HepG2 (cell line): ENCODE data around the gene CYSRT1. TPM values are rescaled to one million over a fixed set of nuclear protein-coding genes. Genes with fewer than 3 reads are reported as not detected.

Experiments
- ATAC-seq: fragments of 200-7000 bp; cut with Tn5 transposase; 3 replicates; pipeline ENCODE4 v1.9.1; 2020; ENCODE audit warnings: mild to moderate bottlenecking, moderate library complexity
- BruUV-seq: library from RNA; stranded (reverse); fragments of 400-500 nt; replicated peaks from 2 replicates; lab custom pipeline; 2021; lab: Mats Ljungman, UMichigan
- CTCF ChIA-PET: fragments of 300-600 bp; formaldehyde crosslinking; extraction: SDS; loops from one replicate; lab custom pipeline; 2021; ENCODE audit warnings: low total read pairs, inconsistent platforms, low intra/inter-chr PET ratio; lab: Yijun Ruan, JAX
- POLR2A ChIA-PET: fragments of 350-600 bp; sonication (Branson Sonifier 250); formaldehyde crosslinking; loops from one replicate; lab custom pipeline; 2020; ENCODE audit warnings: antibody characterized with exemption, inconsistent platforms; lab: Yijun Ruan, JAX
- DNase-seq: peaks from one replicate; pipeline ENCODE4 v3.0.0-alpha.2; 2015; ENCODE audit warnings: low spot score
- FAIRE-seq: peaks from 3 replicates; lab custom pipeline; 2011; peaks lifted over from hg19 to GRCh38; lab: Jason Lieb, UNC
- H2AFZ ChIP-seq: one replicate; pipeline ENCODE4 v1.6.1; 2011; ENCODE audit warnings: low read length, inconsistent platforms
- H3K27ac ChIP-seq: fragments of 300-600 bp; 3 replicates; pipeline ENCODE4 v1.8.0; 2011; ENCODE audit warnings: mixed run types, mild to moderate bottlenecking, mixed read lengths, low read length, inconsistent platforms; ENCODE audit not compliant: insufficient read depth; ENCODE audit errors: extremely low read length
- H3K27me3 ChIP-seq, 2 experiments: fragments of 200-600 bp in 1 of 2; 2 replicates in 1 of 2; 3 replicates in 1 of 2; pipeline versions ENCODE4 v1.6.0 to v1.8.0; 2011; ENCODE audit warnings: low read length in 2 of 2, mild to moderate bottlenecking in 2 of 2, moderate library complexity in 2 of 2, inconsistent platforms in 1 of 2; ENCODE audit not compliant: insufficient read depth in 2 of 2, control insufficient read depth in 1 of 2
- H3K36me3 ChIP-seq, 2 experiments: fragments of 200-600 bp in 1 of 2; replicated peaks in 1 of 2; 2 replicates in 1 of 2; 3 replicates in 1 of 2; pipeline versions ENCODE4 v1.5.1 to v1.8.0; 2011; ENCODE audit warnings: low read length in 2 of 2, inconsistent platforms in 1 of 2; ENCODE audit not compliant: insufficient read depth in 2 of 2, control insufficient read depth in 1 of 2
- H3K4me1 ChIP-seq: 2 replicates; pipeline ENCODE4 v1.5.1; 2012; ENCODE audit warnings: low read length, inconsistent platforms; ENCODE audit not compliant: insufficient read depth
- H3K4me2 ChIP-seq: 2 replicates; pipeline ENCODE4 v1.6.0; 2011; ENCODE audit warnings: low read depth, low read length, inconsistent platforms
- H3K4me3 ChIP-seq, 3 experiments: fragments of 200-600 bp in 1 of 3; sonication (generic), shearing (Covaris generic) in 1 of 3; replicated peaks in 1 of 3; 2 replicates each; pipeline ENCODE4 v1.5.1; 2011 to 2016; ENCODE audit warnings: low read length in 3 of 3, inconsistent platforms in 2 of 3, low read depth in 2 of 3, mild to moderate bottlenecking in 2 of 3, control low read depth in 1 of 3, mixed read lengths in 1 of 3; ENCODE audit not compliant: insufficient read depth in 1 of 3
- H3K79me2 ChIP-seq: one replicate; pipeline ENCODE4 v1.6.1; 2011; ENCODE audit warnings: low read length, inconsistent platforms; ENCODE audit not compliant: insufficient read depth
- H3K9ac ChIP-seq: 2 replicates; pipeline ENCODE4 v1.6.0; 2011; ENCODE audit warnings: mild to moderate bottlenecking, low read depth, low read length, inconsistent platforms; ENCODE audit not compliant: insufficient read depth
- H3K9me3 ChIP-seq: 2 replicates; pipeline ENCODE4 v1.5.1; 2012; ENCODE audit warnings: mild to moderate bottlenecking, low read length
- H4K20me1 ChIP-seq: 2 replicates; pipeline ENCODE4 v1.6.0; 2011; ENCODE audit warnings: inconsistent platforms, mild to moderate bottlenecking, low read length, moderate library complexity; ENCODE audit not compliant: insufficient read depth
- ATF7-NPFF ChIP-seq: sonication (generic); formaldehyde crosslinking; IDR thresholded peaks from 2 replicates; pipeline ENCODE4 v1.8.1; 2023; ENCODE audit warnings: mild to moderate bottlenecking, low read depth, missing genetic modification reagents, moderate library complexity
- ESRRA ChIP-seq: sonication (generic); formaldehyde crosslinking; IDR thresholded peaks from 2 replicates; pipeline ENCODE4 v1.5.1; 2020; ENCODE audit warnings: mild to moderate bottlenecking, low read depth, missing genetic modification reagents
- KAT8 ChIP-seq: IDR thresholded peaks from 2 replicates; pipeline ENCODE4 v1.6.1; 2016; ENCODE audit warnings: missing genetic modification reagents, missing compliant biosample characterization
- KDM5A ChIP-seq: fragments of 200-600 bp; sonication (generic); IDR thresholded peaks from 2 replicates; pipeline ENCODE4 v1.7.0; 2018; ENCODE audit warnings: antibody characterized with exemption, mild to moderate bottlenecking, low read length, borderline replicate concordance
- NPAS2 ChIP-seq: sonication (generic); formaldehyde crosslinking; IDR thresholded peaks from 2 replicates; pipeline ENCODE4 v1.8.0; 2022; ENCODE audit warnings: mild to moderate bottlenecking, missing genetic modification reagents, borderline replicate concordance
- NR2F1 ChIP-seq, 2 experiments: fragments of 450-650 bp in 1 of 2; formaldehyde crosslinking in 1 of 2; IDR thresholded peaks; 2 replicates each; pipeline versions ENCODE4 v1.5.0 to v1.6.1; 2016 to 2020; ENCODE audit warnings: mild to moderate bottlenecking in 1 of 2, missing compliant biosample characterization in 1 of 2, missing genetic modification reagents in 1 of 2, moderate library complexity in 1 of 2
- PHF21A ChIP-seq: sonication (generic); formaldehyde crosslinking; IDR thresholded peaks from 2 replicates; pipeline ENCODE4 v1.5.0; 2020; ENCODE audit warnings: mild to moderate bottlenecking, missing genetic modification reagents
- RFXANK ChIP-seq: IDR thresholded peaks from 2 replicates; pipeline ENCODE4 v1.6.1; 2016
- SALL1 ChIP-seq: sonication (generic); formaldehyde crosslinking; IDR thresholded peaks from 2 replicates; pipeline ENCODE4 v1.8.0; 2022; ENCODE audit warnings: mild to moderate bottlenecking, missing genetic modification reagents
- TCF7 ChIP-seq: sonication (generic); IDR thresholded peaks from 2 replicates; pipeline ENCODE4 v1.6.1; 2016; ENCODE audit warnings: antibody characterized with exemption, low read depth
- YY1 ChIP-seq: IDR thresholded peaks from 2 replicates; pipeline ENCODE4 v1.6.1; 2011; ENCODE audit warnings: low read length, low read depth, moderate library complexity, mild to moderate bottlenecking; ENCODE audit not compliant: insufficient read depth, insufficient replicate concordance
- ZNF20 ChIP-seq: sonication (generic); formaldehyde crosslinking; IDR thresholded peaks from 2 replicates; pipeline ENCODE4 v1.4.0; 2020; ENCODE audit warnings: mild to moderate bottlenecking, moderate library complexity, missing genetic modification reagents
- ZNF441 ChIP-seq: sonication (generic); formaldehyde crosslinking; IDR thresholded peaks from 2 replicates; pipeline ENCODE4 v1.7.0; 2021; ENCODE audit warnings: missing genetic modification reagents, borderline replicate concordance
- ZNF546 ChIP-seq: sonication (generic); formaldehyde crosslinking; conservative IDR thresholded peaks from 2 replicates; pipeline ENCODE4 v1.8.1; 2023; ENCODE audit warnings: mild to moderate bottlenecking, missing genetic modification reagents
- ZNF563 ChIP-seq: sonication (generic); formaldehyde crosslinking; IDR thresholded peaks from 2 replicates; pipeline ENCODE4 v1.8.0; 2022; ENCODE audit warnings: mild to moderate bottlenecking, moderate library complexity, missing genetic modification reagents
- ZNF737 ChIP-seq: sonication (generic); formaldehyde crosslinking; IDR thresholded peaks from 2 replicates; pipeline ENCODE4 v1.5.0; 2020; ENCODE audit warnings: missing genetic modification reagents, mild to moderate bottlenecking, borderline replicate concordance
- WGBS: methylation state at CpG from one replicate; pipeline ENCODE4 v1.1.6; 2017; ENCODE audit warnings: low lambda C conversion rate; 5-methylcytosine and 5-hydroxymethylcytosine counted together
- in situ Hi-C: cut with HindIII; loops from 2 replicates; pipeline ENCODE4 v1.10.0; 2017; ENCODE audit warnings: low pct_unique_long_range_greater_than_20kb; ENCODE audit not compliant: extremely low pct_ligation_motif_present
- intact Hi-C: fragments of 100-400 bp; cut with micrococcal nuclease; formaldehyde crosslinking; loops from one replicate; pipeline ENCODE4 v1.10.0; 2022; ENCODE audit not compliant: unreplicated experiment
- polyA plus RNA-seq, 8 experiments: library from polyadenylated mRNA; depleted of rRNA in 3 of 8; stranded (reverse) in 7 of 8; unstranded in 1 of 8; fragments of >200 nt; fragmentation: Illumina TruSeq in 4 of 8; extraction: Trizol in 4 of 8; gene quantifications; 2 replicates each; pipeline versions ENCODE4 v1.2.1 to v1.2.3, GENCODE V29; 2011 to 2016; ENCODE audit warnings: low read depth in 4 of 8, missing spikeins in 1 of 8, mixed read lengths in 1 of 8; ENCODE audit not compliant: insufficient read depth in 1 of 8
- total RNA-seq, 5 experiments: library from RNA; depleted of rRNA; stranded (reverse); fragments of >200 nt; fragmentation: Illumina TruSeq; extraction: Trizol; gene quantifications; 2 replicates each; pipeline ENCODE4 v1.2.3, GENCODE V29; 2016; ENCODE audit warnings: low read depth in 1 of 5
- TF ChIP-seq, protein P1 (sequence below): sonication (generic); formaldehyde crosslinking; IDR thresholded peaks from 2 replicates; pipeline ENCODE4 v1.4.0; 2020; ENCODE audit warnings: mild to moderate bottlenecking, missing genetic modification reagents, borderline replicate concordance
- TF ChIP-seq, protein P2 (sequence below): sonication (generic); formaldehyde crosslinking; IDR thresholded peaks from 2 replicates; pipeline ENCODE4 v1.5.0; 2020; ENCODE audit warnings: missing genetic modification reagents

Gene CYSRT1
- total and polyA plus RNA-seq, 2 of the 13 experiments (the other 11 are each of a cell fraction or from before 2014, with no cell fraction given), result 1.5 to 2.1 TPM

DNA sequence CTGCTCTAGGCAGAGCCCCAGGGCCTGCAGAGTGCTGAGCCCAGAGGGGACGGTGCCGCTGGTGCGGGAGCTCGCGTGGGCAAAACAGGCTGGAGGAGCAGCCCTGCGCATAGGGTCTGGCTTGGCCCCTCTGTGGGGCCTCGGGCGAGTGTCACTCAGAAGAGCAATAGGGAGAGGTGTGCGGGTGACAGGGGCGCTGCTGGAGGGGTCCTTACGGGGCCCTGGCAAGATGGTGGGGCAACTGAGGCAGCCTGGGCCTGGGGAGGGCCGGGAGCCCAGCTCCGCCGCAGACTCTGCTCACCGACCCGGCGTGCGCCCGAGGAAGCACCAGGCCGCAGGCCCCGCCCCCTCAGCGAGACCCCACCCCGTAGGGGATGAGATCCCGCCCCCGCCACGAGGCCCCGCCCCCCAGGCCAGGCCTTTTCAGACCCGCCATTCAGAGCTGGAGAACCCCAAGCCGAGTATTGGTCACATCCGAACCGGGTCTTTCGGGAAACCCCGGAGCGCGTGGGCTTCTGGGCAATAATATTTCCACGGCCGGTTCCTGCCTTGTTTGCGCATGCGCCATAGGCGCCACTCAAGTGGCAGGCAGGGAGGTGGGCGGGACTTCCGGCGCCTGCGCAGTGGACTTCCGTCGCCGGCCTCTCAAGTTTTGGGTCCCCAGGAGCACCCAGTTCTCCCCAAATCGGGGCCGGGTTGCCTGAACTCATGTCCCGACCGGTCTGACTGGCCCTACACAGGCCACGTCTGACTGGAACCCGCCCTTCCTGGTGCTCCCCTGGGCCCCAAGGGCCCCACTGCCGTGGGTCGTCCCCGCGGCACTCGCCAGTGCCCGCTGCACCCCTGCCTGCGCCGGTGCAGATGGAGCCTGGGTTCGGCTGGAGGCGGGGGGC lies 1.6 kb upstream of the CYSRT1 start:
- peak overlapping the region; percentile 94 for H3K9ac ChIP-seq
- TF ChIP-seq ZNF546 (CRISPR knock-in tag) (no peak), KDM5A (peak; percentile 86), ZNF441 (CRISPR knock-in tag) (no peak; the same call in 1 of the 2 replicates), TCF7 (no peak), SALL1 (CRISPR knock-in tag) (peak; percentile 46), RFXANK (CRISPR knock-in tag) (no peak), KAT8 (CRISPR knock-in tag) (peak; percentile 60), ATF7-NPFF (CRISPR knock-in tag) (peak; percentile 56; the same call in 1 of the 2 replicates), PHF21A (peak; percentile 45; the same call in 1 of the 2 replicates), NR2F1 (CRISPR knock-in tag; IDR thresholded peaks at IDR 0.05) (no peak), ZNF20 (CRISPR knock-in tag) (no peak), NPAS2 (no peak), ESRRA (CRISPR knock-in tag) (0 out of 2 replicates have a peak, but pooled peaks have one; percentile 44), YY1 (peak; percentile 84), ZNF563 (peak; percentile 53; the same call in 1 of the 2 replicates), ZNF737 (CRISPR knock-in tag) (no peak)
- TF ChIP-seq, protein P1, sequence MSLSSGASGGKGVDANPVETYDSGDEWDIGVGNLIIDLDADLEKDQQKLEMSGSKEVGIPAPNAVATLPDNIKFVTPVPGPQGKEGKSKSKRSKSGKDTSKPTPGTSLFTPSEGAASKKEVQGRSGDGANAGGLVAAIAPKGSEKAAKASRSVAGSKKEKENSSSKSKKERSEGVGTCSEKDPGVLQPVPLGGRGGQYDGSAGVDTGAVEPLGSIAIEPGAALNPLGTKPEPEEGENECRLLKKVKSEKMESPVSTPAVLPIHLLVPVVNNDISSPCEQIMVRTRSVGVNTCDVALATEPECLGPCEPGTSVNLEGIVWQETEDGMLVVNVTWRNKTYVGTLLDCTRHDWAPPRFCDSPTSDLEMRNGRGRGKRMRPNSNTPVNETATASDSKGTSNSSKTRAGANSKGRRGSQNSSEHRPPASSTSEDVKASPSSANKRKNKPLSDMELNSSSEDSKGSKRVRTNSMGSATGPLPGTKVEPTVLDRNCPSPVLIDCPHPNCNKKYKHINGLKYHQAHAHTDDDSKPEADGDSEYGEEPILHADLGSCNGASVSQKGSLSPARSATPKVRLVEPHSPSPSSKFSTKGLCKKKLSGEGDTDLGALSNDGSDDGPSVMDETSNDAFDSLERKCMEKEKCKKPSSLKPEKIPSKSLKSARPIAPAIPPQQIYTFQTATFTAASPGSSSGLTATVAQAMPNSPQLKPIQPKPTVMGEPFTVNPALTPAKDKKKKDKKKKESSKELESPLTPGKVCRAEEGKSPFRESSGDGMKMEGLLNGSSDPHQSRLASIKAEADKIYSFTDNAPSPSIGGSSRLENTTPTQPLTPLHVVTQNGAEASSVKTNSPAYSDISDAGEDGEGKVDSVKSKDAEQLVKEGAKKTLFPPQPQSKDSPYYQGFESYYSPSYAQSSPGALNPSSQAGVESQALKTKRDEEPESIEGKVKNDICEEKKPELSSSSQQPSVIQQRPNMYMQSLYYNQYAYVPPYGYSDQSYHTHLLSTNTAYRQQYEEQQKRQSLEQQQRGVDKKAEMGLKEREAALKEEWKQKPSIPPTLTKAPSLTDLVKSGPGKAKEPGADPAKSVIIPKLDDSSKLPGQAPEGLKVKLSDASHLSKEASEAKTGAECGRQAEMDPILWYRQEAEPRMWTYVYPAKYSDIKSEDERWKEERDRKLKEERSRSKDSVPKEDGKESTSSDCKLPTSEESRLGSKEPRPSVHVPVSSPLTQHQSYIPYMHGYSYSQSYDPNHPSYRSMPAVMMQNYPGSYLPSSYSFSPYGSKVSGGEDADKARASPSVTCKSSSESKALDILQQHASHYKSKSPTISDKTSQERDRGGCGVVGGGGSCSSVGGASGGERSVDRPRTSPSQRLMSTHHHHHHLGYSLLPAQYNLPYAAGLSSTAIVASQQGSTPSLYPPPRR (CRISPR knock-in tag), result peak; percentile 12; the same call in 1 of the 2 replicates
- TF ChIP-seq, protein P2, sequence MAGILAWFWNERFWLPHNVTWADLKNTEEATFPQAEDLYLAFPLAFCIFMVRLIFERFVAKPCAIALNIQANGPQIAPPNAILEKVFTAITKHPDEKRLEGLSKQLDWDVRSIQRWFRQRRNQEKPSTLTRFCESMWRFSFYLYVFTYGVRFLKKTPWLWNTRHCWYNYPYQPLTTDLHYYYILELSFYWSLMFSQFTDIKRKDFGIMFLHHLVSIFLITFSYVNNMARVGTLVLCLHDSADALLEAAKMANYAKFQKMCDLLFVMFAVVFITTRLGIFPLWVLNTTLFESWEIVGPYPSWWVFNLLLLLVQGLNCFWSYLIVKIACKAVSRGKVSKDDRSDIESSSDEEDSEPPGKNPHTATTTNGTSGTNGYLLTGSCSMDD (CRISPR knock-in tag), result no peak

More for the DNA sequence above, 1.6 kb upstream of the CYSRT1 start:
- CTCF ChIA-PET, result no interaction called here
- WGBS, result 2% methylated on average over 18 of the region's 63 CpGs
- Histone ChIP-seq H3K79me2 (peaks cover 3% of the 10 kb centered on the region), H2AFZ (no peak overlapping the region), H3K4me3 (peak overlapping the region; percentile 84 to 99 (median 92)), H3K27me3 (no peaks in the 10 kb centered on the region; a peak in 1 of 5 replicates), H3K27ac (peak overlapping the region; percentile 76), H3K9me3 (no peaks in the 10 kb centered on the region), H3K36me3 (no peaks in the 10 kb centered on the region), H3K4me1 (peaks cover 64% of the 10 kb centered on the region), H3K4me2 (peak overlapping the region; percentile 100), H4K20me1 (peaks cover 4% of the 10 kb centered on the region; the same call in 1 of the 2 replicates)
- FAIRE-seq (peak; percentile 91), DNase-seq (peak; percentile 98), ATAC-seq (peak; percentile 44)
- in situ Hi-C loops (no loop called here), intact Hi-C loops (loop anchor here (2.0 kb wide), 2 partner anchors 13 to 23 kb away; partner anchors contain the start of gene TPRN)
- POLR2A ChIA-PET, result interaction anchor here (0.7 to 13.4 kb wide), 16 partner anchors 12 to 169 kb away, joined by 3 to 225 read pairs (median 12); partner anchors contain the start of genes ANAPC2, ENTPD2, MAN1B1 and NDOR1
- BruUV-seq, result no TSS peak
